Lung (tissue), 12 donors: ENCODE results near the gene L3MBTL4. TPM values are rescaled to one million over a fixed set of nuclear protein-coding genes. Genes with fewer than 3 reads are reported as not detected.

Experiments used
- ATAC-seq: fragments of 200-7000 bp; cut with Tn5 transposase; one replicate; pipeline ENCODE4 v1.9.1; 2020; ENCODE audit warnings: moderate number of reproducible peaks; ENCODE audit not compliant: insufficient read depth, low FRiP score
- DNase-seq, 3 donors: peaks; one replicate each; pipeline ENCODE4 v3.0.0-alpha.2; 2013 to 2017
- H3K27ac ChIP-seq, 2 donors: one replicate each; pipeline ENCODE4 v1.5.1; 2013; ENCODE audit warnings: mild to moderate bottlenecking in 2 of 2, moderate library complexity in 2 of 2, control low read depth in 1 of 2, inconsistent platforms in 1 of 2, low read depth in 1 of 2, low read length in 1 of 2
- H3K27me3 ChIP-seq, 3 donors: one replicate each; pipeline ENCODE4 v1.5.1; 2013; ENCODE audit warnings: low read length in 2 of 3; ENCODE audit not compliant: control insufficient read depth in 3 of 3, insufficient read depth in 3 of 3
- H3K36me3 ChIP-seq, 4 donors: one replicate each; pipeline ENCODE4 v1.5.1; 2013; ENCODE audit warnings: low read length in 4 of 4, mild to moderate bottlenecking in 1 of 4, moderate library complexity in 1 of 4; ENCODE audit not compliant: control insufficient read depth in 4 of 4, insufficient read depth in 4 of 4
- H3K4me1 ChIP-seq, 5 donors: one replicate each; pipeline ENCODE4 v1.5.1; 2013; ENCODE audit warnings: low read length in 5 of 5, mild to moderate bottlenecking in 2 of 5, moderate library complexity in 1 of 5; ENCODE audit not compliant: control insufficient read depth in 5 of 5, insufficient read depth in 5 of 5
- H3K4me3 ChIP-seq: one replicate; pipeline ENCODE4 v1.5.1; 2013; ENCODE audit warnings: mild to moderate bottlenecking, control low read depth, moderate library complexity
- H3K9ac ChIP-seq, 2 donors: one replicate each; pipeline ENCODE4 v1.5.1; 2013; ENCODE audit warnings: low read length in 2 of 2, control low read depth in 1 of 2; ENCODE audit not compliant: insufficient read depth in 1 of 2
- H3K9me3 ChIP-seq, 4 donors: one replicate each; pipeline ENCODE4 v1.5.1; 2013; ENCODE audit warnings: low read length in 3 of 4, mild to moderate bottlenecking in 1 of 4, moderate library complexity in 1 of 4; ENCODE audit not compliant: control insufficient read depth in 4 of 4, insufficient read depth in 3 of 4
- WGBS, 2 donors: extraction: QIAGEN DNeasy Blood & Tissue Kit; methylation state at CpG; one replicate each; pipeline ENCODE4 v1.1.7; 2013; 5-methylcytosine and 5-hydroxymethylcytosine counted together
- polyA plus RNA-seq, 2 donors: library from polyadenylated mRNA; stranded (reverse); fragments of 200-250 nt; gene quantifications; one replicate each; pipeline ENCODE4 v1.2.1, GENCODE V29; 2013
- total RNA-seq, 2 donors: library from RNA; depleted of rRNA in 1 of 2; stranded (reverse); fragments of >200 nt in 1 of 2; gene quantifications; one replicate each; pipeline ENCODE4 v1.2.1, GENCODE V29; 2014 to 2021
- TF ChIP-seq, protein P1 (sequence below): IDR thresholded peaks from 2 replicates; pipeline ENCODE4 v1.5.1; 2012; ENCODE audit warnings: mild to moderate bottlenecking; ENCODE audit errors: control extremely low read depth, extremely low read depth
- donor health status: control.
- donor health status: control.
- donor health status: Bipolar disorder and iron deficiency.
- donor health status: healthy.
- donor health status: DM: yes; HTN: yes; CAD: no.

The L3MBTL4 gene
- total and polyA plus RNA-seq, 4 donors, result 2.8 to 16.8 (median 9.9) TPM

DNA sequence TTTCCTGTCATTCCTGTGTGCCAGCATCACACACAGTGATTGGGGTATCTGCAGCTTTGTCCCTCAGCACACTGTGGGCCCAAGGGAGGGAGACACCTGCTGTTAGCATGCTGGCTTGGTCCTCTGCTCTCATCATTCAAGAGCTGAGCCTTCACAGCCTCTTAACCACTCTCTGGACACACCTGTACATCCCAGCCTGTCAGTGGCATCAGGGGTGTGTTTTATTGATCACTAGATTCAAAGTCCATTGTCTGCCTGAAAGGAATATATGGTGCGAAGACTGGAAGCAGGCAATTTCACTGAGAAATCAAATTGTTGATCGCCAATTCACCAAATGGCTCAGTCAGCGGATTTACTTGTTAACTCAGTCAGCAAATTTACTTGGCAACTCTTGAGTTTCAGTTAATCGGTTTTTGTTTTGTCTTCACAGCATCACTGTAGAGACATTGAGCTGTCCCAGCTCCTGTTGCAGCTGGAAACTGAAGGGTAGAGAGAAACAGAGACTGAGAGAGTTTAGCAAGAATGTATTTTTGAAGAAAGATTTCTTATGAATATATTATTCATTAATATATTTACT is 463.1 kb downstream of the L3MBTL4 start:
- no peak for ATAC-seq
- H3K36me3 ChIP-seq, result no peaks in the 10 kb centered on the region
- WGBS, 2 donors, result 85 to 89% methylated on average over 4 of the region's 4 CpGs

DNA sequence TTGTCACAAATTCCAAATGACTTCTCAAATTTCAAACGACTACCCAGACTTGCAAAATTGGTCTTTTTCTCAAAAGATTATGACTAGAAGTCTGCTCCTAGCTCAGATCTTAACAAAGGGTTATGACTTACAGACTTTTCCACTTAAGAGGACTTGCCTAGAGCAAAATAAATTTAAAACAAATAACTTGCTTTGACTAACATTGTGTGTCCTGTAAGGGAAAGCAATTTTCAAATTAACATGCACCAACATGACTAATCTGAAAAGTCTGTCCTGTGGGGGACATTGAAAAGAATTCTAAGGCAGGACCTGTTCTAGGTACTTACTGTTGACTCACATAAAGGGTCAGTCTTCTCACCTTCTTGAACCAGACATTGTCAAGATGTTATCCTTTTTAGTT is 465.9 kb downstream of the L3MBTL4 start:
- H3K9me3 ChIP-seq, result peaks cover 0 to 2% (median 0%) of the 10 kb centered on the region in 4 donors
- DNase-seq (no peak), ATAC-seq (no peak)
- TF ChIP-seq, protein P1, sequence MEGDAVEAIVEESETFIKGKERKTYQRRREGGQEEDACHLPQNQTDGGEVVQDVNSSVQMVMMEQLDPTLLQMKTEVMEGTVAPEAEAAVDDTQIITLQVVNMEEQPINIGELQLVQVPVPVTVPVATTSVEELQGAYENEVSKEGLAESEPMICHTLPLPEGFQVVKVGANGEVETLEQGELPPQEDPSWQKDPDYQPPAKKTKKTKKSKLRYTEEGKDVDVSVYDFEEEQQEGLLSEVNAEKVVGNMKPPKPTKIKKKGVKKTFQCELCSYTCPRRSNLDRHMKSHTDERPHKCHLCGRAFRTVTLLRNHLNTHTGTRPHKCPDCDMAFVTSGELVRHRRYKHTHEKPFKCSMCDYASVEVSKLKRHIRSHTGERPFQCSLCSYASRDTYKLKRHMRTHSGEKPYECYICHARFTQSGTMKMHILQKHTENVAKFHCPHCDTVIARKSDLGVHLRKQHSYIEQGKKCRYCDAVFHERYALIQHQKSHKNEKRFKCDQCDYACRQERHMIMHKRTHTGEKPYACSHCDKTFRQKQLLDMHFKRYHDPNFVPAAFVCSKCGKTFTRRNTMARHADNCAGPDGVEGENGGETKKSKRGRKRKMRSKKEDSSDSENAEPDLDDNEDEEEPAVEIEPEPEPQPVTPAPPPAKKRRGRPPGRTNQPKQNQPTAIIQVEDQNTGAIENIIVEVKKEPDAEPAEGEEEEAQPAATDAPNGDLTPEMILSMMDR, result no peak
- H3K27me3 ChIP-seq, result no peaks in the 10 kb centered on the region
- 0% methylated on average over 1 of the region's 1 CpG for WGBS, 2 donors
- peaks cover 0 to 3% (median 2%) of the 10 kb centered on the region in 5 donors for H3K4me1 ChIP-seq
- H3K36me3 ChIP-seq, result no peaks in the 10 kb centered on the region
- H3K9ac ChIP-seq, result no peak overlapping the region
- H3K27ac ChIP-seq, result no peak overlapping the region
- H3K4me3 ChIP-seq, result no peak overlapping the region

More for the DNA sequence above, 463.1 kb downstream of the L3MBTL4 start:
- Histone ChIP-seq H3K9ac (no peak overlapping the region), H3K4me1 (peaks cover 0 to 3% (median 2%) of the 10 kb centered on the region in 5 donors), H3K27ac (no peak overlapping the region), H3K27me3 (no peaks in the 10 kb centered on the region), H3K4me3 (no peak overlapping the region), H3K9me3 (peaks cover 0 to 2% (median 0%) of the 10 kb centered on the region in 4 donors)
- TF ChIP-seq, protein P1, result no peak
- peak in 2 of 3 donors; percentile 40 to 74 for DNase-seq

DNA sequence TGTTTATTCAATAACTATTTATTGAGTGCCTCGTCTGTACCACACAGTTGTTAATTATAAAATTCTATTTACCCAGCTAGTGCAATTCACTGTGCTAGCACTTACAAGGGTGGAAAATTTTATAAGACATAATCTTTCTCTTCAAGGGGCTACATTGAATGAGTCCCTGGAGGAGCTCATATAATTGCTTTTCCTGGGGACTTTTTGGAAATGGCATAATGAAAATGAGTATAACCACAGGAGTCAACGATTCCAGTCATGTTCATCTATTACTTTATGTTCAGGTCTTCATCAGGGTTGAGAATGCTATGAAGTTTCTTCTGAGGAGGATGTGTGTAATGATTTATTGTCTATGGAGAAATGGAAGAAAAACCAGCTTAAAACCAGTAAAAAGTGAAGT is 466.5 kb downstream of the L3MBTL4 start:
- 64 to 73% methylated on average over 2 of the region's 2 CpGs for WGBS, 2 donors
- peaks cover 0 to 8% (median 2%) of the 10 kb centered on the region in 5 donors for H3K4me1 ChIP-seq
- ATAC-seq (no peak), DNase-seq (no peak)
- H3K4me3 ChIP-seq, result no peak overlapping the region
- TF ChIP-seq, protein P1, result no peak
- H3K27me3 ChIP-seq, result no peaks in the 10 kb centered on the region
- H3K9ac ChIP-seq, result no peak overlapping the region
- H3K36me3 ChIP-seq, result no peaks in the 10 kb centered on the region
- H3K27ac ChIP-seq, result no peak overlapping the region
- H3K9me3 ChIP-seq, result peaks cover 0 to 2% (median 0%) of the 10 kb centered on the region in 4 donors

DNA sequence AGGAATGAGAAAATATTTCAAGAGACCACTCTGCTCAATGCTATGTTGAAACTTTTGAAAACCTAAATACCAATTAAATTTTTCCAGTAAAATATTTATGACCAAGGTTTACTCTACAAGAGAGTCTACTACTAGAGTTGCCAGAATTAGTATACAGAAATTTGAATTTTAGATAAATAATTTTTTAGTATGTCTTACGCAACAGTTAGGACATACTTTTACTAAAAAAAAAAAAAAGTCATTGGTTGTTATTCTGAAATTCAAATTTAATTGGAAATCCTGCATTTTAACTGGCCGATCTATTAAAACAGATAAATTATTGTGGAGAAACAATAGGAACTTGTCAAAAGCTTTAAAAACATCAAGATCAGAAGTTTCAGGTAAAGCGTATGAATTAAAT is 470.3 kb downstream of the L3MBTL4 start:
- no peak overlapping the region for H3K4me3 ChIP-seq
- TF ChIP-seq, protein P1, result no peak
- peaks cover 0 to 6% (median 0%) of the 10 kb centered on the region in 5 donors for H3K4me1 ChIP-seq
- no peak for DNase-seq
- no peak for ATAC-seq
- WGBS, 2 donors, result 76 to 94% methylated on average over 3 of the region's 3 CpGs
- no peak overlapping the region for H3K9ac ChIP-seq
- H3K9me3 ChIP-seq, result no peaks in the 10 kb centered on the region
- H3K27me3 ChIP-seq, result peaks cover 0 to 3% (median 0%) of the 10 kb centered on the region in 3 donors
- H3K27ac ChIP-seq, result no peak overlapping the region
- no peaks in the 10 kb centered on the region for H3K36me3 ChIP-seq
